Fibroblast of lung (primary cell): ENCODE measurements around the gene DAGLA. TPM values are rescaled to one million over a fixed set of nuclear protein-coding genes. Genes with fewer than 3 reads are reported as not detected.

Experiments
- DNase-seq, 2 donors: peaks; one replicate each; pipeline versions ENCODE4 v3.0.0 to v3.0.0-alpha.2; 2010; ENCODE audit warnings: low read depth in 2 of 2
- H2AFZ ChIP-seq: 2 replicates; pipeline ENCODE4 v1.5.1; 2012; ENCODE audit warnings: low read length, control low read depth, inconsistent platforms
- H3K27ac ChIP-seq: 2 replicates; pipeline ENCODE4 v1.5.1; 2011; ENCODE audit warnings: low read length, control low read depth; ENCODE audit not compliant: insufficient read depth
- H3K27me3 ChIP-seq: 2 replicates; pipeline ENCODE4 v1.5.1; 2011; ENCODE audit warnings: mild to moderate bottlenecking, low read length; ENCODE audit not compliant: control insufficient read depth, insufficient read depth
- H3K36me3 ChIP-seq: 2 replicates; pipeline ENCODE4 v1.5.1; 2011; ENCODE audit warnings: low read length; ENCODE audit not compliant: control insufficient read depth, insufficient read depth
- H3K4me1 ChIP-seq: 2 replicates; pipeline ENCODE4 v1.5.1; 2011; ENCODE audit warnings: low read length; ENCODE audit not compliant: control insufficient read depth, insufficient read depth; ENCODE audit errors: extremely low read depth
- H3K4me2 ChIP-seq: 2 replicates; pipeline ENCODE4 v1.5.1; 2011; ENCODE audit warnings: low read length, control low read depth; ENCODE audit not compliant: insufficient read depth; ENCODE audit errors: extremely low read depth
- H3K4me3 ChIP-seq, 4 experiments: fragments of 200-600 bp in 1 of 4; sonication (generic) in 1 of 4; replicated peaks in 1 of 4; 2 replicates each; pipeline ENCODE4 v1.5.1; 2011 to 2016; ENCODE audit warnings: low read length in 4 of 4, low read depth in 3 of 4, mild to moderate bottlenecking in 3 of 4, control low read depth in 2 of 4, inconsistent platforms in 1 of 4, mixed read lengths in 1 of 4; ENCODE audit not compliant: insufficient read depth in 1 of 4; ENCODE audit errors: control extremely low read depth in 1 of 4
- H3K79me2 ChIP-seq: 2 replicates; pipeline ENCODE4 v1.5.1; 2012; ENCODE audit warnings: mild to moderate bottlenecking, low read length, inconsistent platforms; ENCODE audit not compliant: control insufficient read depth, insufficient read depth
- H3K9ac ChIP-seq: 2 replicates; pipeline ENCODE4 v1.5.1; 2011; ENCODE audit warnings: mild to moderate bottlenecking, low read length, control low read depth; ENCODE audit not compliant: insufficient read depth
- H3K9me3 ChIP-seq: 2 replicates; pipeline ENCODE4 v1.5.1; 2012; ENCODE audit warnings: low read depth, low read length; ENCODE audit not compliant: control insufficient read depth, insufficient read depth
- H4K20me1 ChIP-seq: 2 replicates; pipeline ENCODE4 v1.5.1; 2011; ENCODE audit warnings: low read length; ENCODE audit not compliant: control insufficient read depth, insufficient read depth; ENCODE audit errors: extremely low read depth
- EZH2 ChIP-seq: IDR thresholded peaks from 2 replicates; pipeline ENCODE4 v1.5.1; 2012; ENCODE audit warnings: low read length, control low read depth, mild to moderate bottlenecking; ENCODE audit errors: missing control alignments
- polyA plus RNA-seq, 2 donors: library from polyadenylated mRNA; depleted of rRNA in 1 of 2; stranded (reverse) in 1 of 2; unstranded in 1 of 2; fragments of >200 nt; gene quantifications; 2 replicates each; pipeline ENCODE4 v1.2.1, GENCODE V29; 2011 to 2012; ENCODE audit warnings: missing spikeins in 1 of 2
- total RNA-seq: library from RNA; depleted of rRNA; stranded (reverse); fragments of >200 nt; gene quantifications from 2 replicates; pipeline ENCODE4 v1.2.1, GENCODE V29; 2014
- TF ChIP-seq, protein P1 (sequence below), 2 donors: IDR thresholded peaks in 1 of 2; conservative IDR thresholded peaks in 1 of 2; 1 replicate in 1 of 2; 2 replicates in 1 of 2; pipeline ENCODE4 v1.5.1; 2011 to 2012; ENCODE audit warnings: low read length in 2 of 2, control low read depth in 1 of 2, inconsistent platforms in 1 of 2, low read depth in 1 of 2, mild to moderate bottlenecking in 1 of 2

The DAGLA gene
- total and polyA plus RNA-seq, 2 donors (not counting 1 experiment from before 2014, with no cell fraction given), result 1.00 to 2.0 TPM

DNA sequence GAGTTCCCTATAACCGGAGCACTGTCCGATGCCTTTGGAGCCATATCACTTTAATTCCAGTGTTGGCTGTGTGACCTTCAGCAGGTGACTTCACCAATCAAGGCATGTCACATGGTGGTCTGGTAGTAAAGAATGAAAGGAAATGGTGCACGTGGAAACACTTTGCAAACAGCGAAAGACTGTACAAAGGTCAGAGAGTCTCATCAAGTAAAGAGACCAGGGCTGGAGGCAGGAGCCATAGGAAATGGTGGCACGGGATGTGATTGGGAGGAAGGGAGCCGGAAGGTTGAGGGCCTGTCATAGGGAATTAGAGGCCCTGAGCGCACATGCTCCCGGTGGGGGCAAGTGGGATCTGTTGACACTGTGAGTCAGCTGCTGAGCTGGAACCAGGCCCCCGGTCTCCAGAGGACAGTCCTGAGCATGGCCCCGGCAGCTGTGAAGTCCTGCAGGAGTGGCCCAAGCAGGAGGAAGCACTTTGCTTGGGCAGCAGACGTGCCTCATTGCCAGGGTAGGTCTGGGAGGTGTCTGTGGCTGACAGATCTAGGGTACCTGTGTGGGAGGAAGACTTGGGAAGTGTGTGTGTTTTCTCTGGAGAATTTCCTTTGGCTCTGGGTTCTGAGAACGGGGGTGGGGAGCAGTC, 2.0 kb downstream of the DAGLA start:
- TF ChIP-seq, protein P1, sequence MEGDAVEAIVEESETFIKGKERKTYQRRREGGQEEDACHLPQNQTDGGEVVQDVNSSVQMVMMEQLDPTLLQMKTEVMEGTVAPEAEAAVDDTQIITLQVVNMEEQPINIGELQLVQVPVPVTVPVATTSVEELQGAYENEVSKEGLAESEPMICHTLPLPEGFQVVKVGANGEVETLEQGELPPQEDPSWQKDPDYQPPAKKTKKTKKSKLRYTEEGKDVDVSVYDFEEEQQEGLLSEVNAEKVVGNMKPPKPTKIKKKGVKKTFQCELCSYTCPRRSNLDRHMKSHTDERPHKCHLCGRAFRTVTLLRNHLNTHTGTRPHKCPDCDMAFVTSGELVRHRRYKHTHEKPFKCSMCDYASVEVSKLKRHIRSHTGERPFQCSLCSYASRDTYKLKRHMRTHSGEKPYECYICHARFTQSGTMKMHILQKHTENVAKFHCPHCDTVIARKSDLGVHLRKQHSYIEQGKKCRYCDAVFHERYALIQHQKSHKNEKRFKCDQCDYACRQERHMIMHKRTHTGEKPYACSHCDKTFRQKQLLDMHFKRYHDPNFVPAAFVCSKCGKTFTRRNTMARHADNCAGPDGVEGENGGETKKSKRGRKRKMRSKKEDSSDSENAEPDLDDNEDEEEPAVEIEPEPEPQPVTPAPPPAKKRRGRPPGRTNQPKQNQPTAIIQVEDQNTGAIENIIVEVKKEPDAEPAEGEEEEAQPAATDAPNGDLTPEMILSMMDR (conservative IDR thresholded peaks at IDR 0.05 in 1 of 2, IDR thresholded peaks at IDR 0.05 in 1 of 2; ENCODE audit: low read depth in 1 of 2, low read length in 2 of 2), result no peak
- no peak for TF ChIP-seq EZH2
- Histone ChIP-seq H3K4me2 (no peak overlapping the region), H3K27ac (no peak overlapping the region), H2AFZ (no peak overlapping the region), H3K9me3 (no peaks in the 10 kb centered on the region), H3K27me3 (no peaks in the 10 kb centered on the region), H3K36me3 (no peaks in the 10 kb centered on the region), H3K4me1 (peaks cover 2% of the 10 kb centered on the region), H3K79me2 (no peaks in the 10 kb centered on the region), H4K20me1 (no peaks in the 10 kb centered on the region), H3K9ac (no peak overlapping the region), H3K4me3 (no peak overlapping the region)
- DNase-seq, result peak in 1 of 2 donors; percentile 40

DNA sequence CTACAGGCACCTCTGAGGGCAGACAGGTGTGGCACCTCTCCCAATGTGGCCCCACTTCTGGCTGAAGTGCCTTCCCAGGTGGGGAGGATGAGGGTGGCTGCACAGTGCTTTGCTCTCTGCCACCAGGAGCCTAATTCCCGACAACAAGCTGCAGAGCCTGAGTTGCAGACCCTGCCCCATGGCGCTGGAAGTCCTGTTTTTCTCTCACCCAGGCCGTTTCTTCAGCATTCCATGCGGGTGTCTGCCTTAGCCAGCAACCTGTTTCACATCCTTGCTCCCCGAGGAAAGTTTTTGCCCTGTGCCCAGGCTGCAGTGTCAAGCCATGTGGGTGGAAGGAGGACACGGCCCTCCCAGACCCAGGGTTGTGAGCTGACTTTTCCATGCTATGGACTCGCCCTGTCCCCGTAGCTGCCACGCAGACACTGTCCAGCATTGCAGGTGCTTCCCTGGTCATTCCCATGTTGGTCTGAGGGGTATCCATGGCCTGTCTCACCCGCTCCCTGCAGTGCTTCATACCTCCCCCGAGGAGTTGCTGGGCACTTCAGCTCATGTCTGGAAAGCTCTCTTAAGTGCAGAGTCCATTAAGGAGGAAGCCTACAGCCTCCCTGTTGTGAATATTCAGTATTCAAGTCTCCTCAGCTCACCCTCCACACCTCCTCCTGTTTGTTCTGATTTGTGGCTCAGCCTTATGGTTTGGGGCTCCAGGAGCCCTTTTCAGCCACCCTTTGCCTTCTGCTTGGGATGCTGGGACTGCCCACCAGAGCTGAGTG, 2.9 kb downstream of the DAGLA start:
- no peak for TF ChIP-seq EZH2
- TF ChIP-seq, protein P1 (conservative IDR thresholded peaks at IDR 0.05 in 1 of 2, IDR thresholded peaks at IDR 0.05 in 1 of 2; ENCODE audit: low read depth in 1 of 2, low read length in 2 of 2), result no peak

DNA sequence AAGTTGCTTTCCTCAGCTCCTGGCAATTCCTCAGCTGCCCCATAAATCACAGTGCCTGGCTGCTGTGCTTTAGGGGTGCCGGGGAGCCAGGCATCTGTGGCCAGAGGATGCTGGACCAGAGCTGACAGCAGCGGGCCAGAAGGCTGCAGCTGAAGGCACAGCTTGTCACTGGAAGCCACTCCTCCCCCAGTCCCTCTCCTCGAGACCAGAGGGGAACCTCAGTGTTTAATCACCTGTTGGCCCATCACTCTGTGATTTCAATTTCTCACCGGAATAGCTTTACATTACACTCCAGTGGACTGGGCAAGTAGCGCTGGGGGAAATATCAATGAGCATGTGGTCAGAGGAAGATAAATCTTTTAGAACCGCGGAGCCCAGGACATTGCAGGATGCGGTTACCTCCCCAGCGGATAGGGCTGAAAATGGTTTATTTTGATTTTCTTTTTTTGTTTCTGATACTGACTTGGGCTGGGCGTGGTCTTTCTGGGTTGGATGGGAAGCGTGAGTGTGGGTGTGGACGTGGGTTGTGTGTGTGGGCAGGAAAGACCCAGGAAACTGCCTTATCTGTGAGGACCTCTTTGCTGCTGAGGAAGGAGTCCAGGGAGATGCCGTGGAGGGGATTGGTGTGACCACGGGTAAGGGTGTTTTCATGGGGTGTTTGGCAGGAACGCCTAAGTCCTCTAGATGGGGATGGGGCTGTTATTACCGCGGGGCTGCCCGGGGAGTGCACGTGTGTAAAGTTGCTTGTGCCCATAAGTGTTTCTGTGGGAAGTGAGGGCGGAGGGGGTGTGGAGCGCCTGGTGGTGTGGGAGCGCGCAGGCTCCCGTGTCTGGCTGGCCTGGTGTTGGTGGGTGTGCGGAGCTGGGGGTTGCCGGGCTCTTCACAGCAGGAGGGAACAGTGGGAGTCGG, 4.0 kb downstream of the DAGLA start:
- H3K4me3 ChIP-seq, result no peak overlapping the region
- H3K79me2 ChIP-seq, result no peaks in the 10 kb centered on the region

More for the DNA sequence above, 2.9 kb downstream of the DAGLA start:
- Histone ChIP-seq H3K4me2 (no peak overlapping the region), H3K27ac (no peak overlapping the region), H2AFZ (no peak overlapping the region), H3K27me3 (no peaks in the 10 kb centered on the region), H4K20me1 (no peaks in the 10 kb centered on the region), H3K9ac (no peak overlapping the region), H3K4me3 (no peak overlapping the region), H3K36me3 (no peaks in the 10 kb centered on the region), H3K9me3 (no peaks in the 10 kb centered on the region), H3K79me2 (no peaks in the 10 kb centered on the region), H3K4me1 (peaks cover 2% of the 10 kb centered on the region)
- DNase-seq, result no peak

More for the DNA sequence above, 4.0 kb downstream of the DAGLA start:
- Histone ChIP-seq H3K27me3 (no peaks in the 10 kb centered on the region), H3K36me3 (no peaks in the 10 kb centered on the region), H3K9ac (no peak overlapping the region), H3K4me2 (peak overlapping the region; percentile 35), H3K9me3 (no peaks in the 10 kb centered on the region), H3K27ac (no peak overlapping the region), H2AFZ (no peak overlapping the region), H3K4me1 (peaks cover 6% of the 10 kb centered on the region), H4K20me1 (no peaks in the 10 kb centered on the region)
- TF ChIP-seq, protein P1 (conservative IDR thresholded peaks at IDR 0.05 in 1 of 2, IDR thresholded peaks at IDR 0.05 in 1 of 2; ENCODE audit: low read depth in 1 of 2, low read length in 2 of 2), result no peak
- TF ChIP-seq EZH2, result no peak
- DNase-seq, result peak; percentile 44 to 76
